ENCODE results near the gene FBXO11.
"Not testable (repeated sequence)": the region's sequence is repeated elsewhere in the genome, so short reads cannot be mapped to it uniquely, and the experiment has no call there.

FBXO11 gene

DNA sequence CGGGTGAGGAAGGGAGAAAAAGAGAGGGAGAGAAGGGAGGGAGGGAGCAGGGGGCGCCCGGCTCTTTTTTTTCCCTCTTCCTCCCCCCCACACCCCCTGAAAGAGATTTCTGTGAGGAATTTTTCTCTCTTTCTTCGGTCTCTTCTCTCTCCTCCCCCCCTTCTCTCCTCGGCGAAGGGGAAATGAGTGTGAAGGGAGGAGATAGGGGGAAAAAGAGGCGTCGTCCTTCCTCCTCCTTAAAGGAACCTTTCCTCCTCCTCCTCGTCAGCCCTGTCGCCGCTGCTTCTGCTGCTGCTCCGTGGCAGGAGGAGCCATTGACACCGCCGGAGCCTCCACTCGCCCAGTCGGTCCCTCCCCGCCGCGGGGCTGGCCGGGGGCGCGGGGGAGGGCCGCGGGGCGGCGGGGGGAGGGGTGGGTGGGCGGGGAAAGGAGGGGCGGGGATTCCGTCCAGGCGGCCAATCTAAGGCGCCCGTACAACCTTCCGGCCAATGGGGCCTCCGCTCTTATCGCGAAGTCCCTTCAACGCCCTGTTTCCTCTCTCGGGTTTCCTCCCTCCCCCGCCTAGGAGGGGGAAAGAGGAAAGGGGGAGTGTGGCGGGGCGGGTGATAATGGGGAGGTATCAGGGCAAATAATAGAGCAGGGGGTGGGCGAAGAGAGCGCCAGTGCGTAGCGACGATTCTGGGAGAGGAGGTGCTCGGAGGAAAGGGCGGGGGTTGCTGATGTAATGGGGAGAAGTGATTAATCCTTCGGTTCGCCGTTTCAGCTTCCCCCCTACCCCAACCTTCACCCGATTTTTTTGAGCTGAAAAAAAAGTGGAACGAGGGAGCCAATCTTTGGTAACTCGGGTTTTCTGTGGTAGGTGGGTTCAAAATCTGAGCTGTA lies at the start of gene FBXO11:
Gene FBXO11, minus strand, starts transcription at position 342 of the 882 bp plus-strand sequence. CDS start 778 bp downstream, outside the sequence.
- DNase-seq = peak; percentile 91 to 95

DNA sequence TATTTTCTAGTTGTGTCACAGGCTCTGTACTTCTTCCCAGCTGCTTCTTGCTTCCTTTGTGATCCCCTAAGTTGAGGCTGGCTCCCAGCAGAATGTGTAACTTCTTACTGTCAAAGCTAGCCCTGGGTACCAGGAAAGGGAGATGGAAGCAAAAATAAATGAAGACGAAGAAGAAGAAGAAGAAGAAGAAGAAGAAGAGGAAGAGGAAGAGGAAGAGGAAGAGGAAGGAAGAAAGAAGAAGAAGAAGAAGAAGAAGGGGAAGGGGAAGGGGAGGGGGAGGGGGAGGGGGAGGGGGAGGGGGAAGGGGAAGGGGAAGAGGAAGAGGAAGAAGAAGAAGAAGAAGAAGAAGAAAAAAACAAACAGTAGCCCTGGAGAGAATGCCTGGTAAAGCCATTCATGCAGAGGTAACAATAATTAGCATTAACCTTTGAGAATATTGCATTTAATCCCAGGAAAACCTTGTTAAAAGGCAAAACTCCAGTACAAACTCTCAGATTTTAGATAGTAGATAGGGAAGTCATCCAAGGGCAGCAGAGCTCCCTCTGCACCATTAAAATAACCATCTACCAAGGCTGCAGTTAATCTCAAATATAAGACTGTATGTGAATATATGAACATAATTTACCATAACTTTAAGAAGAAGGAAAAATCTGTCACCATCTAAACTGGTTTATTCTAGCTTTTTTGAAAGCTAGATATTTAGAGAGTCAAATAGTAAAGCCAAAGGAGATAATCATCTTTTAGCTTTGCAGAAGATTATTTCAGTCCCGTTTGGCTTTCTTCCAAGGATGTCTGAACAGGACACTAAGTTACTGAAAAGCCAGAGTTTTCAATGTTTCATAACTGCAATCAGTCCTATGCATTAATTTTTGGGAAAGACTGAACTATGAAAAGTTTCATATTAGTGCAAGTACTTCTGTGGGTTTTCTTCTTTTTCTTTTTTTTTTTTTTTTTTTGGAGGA lies 44.3 kb upstream of the FBXO11 start:
- DNase-seq = no peak

DNA sequence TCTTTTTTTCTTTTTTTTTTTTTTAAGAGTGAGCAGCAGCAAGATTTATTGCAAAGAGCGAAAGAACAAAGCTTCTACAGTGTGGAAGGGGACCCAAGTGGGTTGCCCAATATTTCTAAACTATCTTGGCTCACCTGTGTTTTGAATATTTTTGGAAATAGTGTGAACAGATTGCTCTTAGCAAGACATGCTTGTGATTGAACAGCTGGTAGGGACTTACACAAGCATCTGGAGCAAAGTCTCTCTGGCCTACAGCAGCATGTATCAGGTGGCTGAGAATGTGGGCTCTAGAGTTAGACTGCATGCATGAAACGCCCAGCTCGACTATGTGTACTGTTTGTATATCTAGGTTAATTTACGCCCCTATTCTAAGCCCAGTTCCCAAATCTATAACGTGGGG lies 40.3 kb upstream of the FBXO11 start:
- DNase-seq = no peak

DNA sequence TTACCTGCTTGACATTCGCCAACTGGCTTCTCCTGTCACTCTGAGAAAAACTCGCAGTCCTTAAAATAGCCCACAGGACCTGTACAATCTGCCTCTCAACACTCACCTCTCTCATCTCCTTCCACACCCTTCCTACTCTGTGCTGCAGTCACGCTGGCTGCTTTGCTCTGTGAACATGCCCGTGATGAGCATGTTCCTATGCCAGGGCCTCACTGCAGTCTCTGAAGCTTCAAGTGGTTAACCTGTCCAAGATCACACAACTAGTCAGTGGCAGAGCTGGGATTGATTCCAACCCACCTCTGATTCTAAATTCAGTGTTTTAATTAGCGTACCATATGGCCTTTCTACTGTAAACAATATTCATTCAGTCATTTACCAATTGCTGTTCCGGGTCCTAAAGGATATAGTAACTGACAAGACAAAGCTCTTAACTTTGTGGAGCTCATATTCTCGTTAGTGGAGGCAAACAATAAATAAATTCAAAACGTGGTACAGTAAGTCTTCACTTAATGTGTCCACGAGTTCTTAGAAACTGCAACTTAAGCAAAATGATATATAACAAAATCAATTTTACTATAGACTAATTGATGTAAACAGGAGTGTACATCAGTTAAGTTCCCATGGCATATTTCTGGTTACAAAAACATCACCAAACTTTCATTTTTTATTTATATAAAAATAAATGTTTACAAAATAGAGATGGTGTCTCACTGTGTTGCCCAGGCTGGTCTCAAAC lies 38.9 kb upstream of the FBXO11 start:
- no peak for DNase-seq

DNA sequence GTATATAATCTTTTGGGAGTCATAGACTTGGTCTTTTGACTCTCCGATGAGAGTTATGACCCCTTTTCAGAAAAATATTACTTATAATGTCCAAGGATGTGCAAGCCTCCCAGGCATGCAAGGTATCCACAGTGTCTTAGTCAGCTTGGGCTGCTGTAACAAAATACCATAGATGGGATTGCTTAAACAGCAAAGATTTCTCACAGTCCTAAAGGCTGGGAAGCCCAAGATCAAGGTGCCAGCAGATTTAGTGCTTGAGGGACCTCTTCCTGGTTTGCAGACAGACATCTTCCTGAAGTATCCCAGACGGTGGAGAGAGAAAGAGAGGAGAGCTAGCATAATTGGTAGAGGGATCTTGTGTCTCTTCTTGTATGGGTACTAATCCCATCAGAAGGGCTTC lies 35.6 kb upstream of the FBXO11 start:
- DNase-seq = no peak

DNA sequence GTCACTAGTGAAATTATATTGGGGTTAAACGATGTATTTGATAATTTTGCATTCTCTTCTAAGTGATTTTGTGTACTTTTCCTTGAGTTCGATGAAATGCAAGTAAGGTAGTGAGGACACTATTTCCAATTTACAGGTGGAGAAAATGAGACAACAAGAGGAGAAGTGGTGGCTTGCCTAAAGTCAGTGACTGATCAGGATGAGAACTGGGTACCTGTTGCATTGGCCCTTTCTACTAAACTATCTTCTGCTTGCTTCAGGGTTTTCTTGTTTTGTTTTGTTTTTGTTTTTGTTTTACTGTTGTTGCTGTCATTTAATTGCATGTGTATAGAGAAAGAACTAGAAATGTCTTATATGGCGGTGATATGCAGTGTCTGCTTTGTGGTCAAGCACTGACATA lies 31.4 kb upstream of the FBXO11 start:
- DNase-seq = no peak

DNA sequence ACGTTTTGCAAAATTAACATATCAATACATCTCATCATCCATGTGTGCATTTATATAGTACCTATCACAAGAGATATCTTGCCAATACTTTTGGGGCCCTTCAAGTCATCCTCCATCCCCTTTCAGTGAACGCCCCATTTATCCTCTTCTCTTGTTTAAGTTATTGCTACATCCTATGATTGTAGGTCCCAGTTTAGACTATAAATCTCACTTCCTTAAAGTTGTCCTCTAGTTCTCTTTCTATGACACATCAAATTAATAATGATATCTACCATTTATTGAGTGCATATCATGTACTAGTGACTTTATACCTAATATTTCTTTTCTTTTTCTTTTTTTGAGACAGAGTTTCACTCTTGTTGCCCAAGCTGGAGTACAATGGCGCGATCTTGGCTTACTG lies 28.8 kb upstream of the FBXO11 start:
- DNase-seq = no peak

DNA sequence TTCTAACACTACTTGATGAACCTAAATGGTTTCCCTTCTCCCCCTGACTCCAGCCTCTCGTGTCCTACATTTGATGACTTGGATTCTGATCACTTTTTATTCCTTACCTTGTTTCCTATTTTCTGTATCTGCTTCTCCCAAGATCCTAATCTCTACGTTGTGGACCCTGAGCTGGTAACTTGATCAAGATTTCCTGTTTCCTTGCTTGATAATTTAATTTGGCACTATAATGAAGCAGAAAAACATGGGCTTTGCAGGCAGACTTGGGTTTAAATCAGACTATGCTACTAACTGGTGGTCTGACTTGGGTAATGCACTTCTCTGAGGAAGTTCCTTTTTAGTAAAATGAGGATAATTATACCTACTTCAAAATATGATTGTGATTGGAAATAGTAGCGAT lies 11.7 kb upstream of the FBXO11 start:
- DNase-seq = no peak

DNA sequence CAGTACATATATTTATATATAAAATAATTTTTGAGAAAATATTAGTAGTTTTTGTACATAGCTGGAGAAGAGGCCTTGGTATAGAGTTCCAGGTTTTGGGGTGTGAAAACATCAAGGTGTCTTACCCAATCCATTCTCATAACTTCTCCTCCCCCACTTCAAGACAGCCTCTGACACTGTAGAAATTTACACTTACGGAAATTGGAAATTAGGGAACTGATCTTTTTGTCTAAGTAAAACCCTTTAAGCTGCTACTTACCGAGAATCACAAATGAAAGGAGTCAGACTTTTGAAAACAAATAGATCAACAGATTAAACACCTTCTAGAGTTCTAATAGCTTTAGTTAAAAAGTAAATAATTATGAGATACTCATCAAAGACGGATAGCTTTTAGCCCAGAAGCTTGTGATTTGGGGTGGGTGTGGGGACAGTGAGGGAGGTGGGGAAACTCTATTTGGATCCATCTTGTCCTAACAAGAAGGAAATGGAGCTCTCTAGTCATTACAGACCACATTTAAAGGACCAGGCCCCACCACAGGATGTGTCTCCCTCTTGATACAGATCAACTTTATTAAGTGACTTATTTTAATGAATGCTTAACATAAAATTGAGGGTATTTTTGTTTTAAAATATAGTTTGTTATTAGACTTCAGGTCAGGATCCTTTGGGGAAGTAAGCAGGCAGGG lies 11.1 kb upstream of the FBXO11 start:
- DNase-seq = no peak

DNA sequence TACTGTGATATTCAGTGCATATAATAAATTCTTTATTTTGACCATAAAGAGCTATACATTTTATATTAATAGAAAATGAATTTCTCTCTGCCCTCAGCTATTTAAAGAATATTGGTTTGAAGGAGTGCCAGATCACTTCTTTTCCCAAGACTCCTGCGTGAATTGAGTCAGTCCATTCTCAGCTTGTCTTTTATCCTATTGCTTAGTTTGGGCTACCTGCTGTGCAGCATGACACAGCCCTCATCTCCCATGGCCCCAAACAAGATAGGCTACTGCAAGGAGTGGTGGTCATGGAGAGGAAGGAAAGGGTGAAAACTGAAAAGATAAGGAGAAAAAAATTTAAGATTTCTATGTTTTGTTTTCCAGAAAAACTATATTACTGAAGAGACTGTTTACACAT lies 10.1 kb upstream of the FBXO11 start:
- DNase-seq = no peak

DNA sequence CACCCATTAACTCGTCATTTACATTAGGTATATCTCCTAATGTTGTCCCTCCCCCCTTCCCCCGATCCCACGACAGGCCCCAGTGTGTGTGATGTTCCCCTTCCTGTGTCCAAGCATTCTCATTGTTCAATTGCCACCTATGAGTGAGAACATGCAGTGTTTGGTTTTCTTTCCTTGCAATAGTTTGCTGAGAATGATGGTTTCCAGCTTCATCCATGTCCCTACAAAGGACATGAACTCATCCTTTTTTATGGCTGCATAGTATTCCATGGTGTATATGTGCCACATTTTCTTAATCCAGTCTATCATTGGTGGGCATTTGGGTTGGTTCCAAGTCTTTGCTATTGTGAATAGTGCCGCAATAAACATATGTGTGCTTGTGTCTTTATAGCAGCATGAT lies 4.4 kb upstream of the FBXO11 start:
- not testable (repeated sequence) for DNase-seq

DNA sequence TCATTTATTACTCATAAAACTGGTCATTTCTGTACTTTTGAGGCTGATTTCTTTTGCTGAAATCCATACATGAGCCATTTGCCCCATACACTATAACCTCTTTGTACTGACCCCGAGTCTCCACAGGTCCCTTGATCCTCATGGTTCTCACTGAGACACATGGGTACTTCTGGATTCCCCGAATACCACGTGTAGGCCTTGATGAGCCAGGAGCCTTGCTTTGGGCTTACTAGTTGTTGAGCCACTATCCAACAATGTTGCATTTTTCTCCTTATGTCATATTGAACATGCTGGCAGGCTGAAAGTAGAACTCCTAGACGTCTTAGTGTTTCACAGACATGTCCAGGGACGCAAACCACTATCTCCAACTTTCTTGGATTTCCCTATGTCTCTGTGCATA lies 2.4 kb upstream of the FBXO11 start:
- no peak for DNase-seq

DNA sequence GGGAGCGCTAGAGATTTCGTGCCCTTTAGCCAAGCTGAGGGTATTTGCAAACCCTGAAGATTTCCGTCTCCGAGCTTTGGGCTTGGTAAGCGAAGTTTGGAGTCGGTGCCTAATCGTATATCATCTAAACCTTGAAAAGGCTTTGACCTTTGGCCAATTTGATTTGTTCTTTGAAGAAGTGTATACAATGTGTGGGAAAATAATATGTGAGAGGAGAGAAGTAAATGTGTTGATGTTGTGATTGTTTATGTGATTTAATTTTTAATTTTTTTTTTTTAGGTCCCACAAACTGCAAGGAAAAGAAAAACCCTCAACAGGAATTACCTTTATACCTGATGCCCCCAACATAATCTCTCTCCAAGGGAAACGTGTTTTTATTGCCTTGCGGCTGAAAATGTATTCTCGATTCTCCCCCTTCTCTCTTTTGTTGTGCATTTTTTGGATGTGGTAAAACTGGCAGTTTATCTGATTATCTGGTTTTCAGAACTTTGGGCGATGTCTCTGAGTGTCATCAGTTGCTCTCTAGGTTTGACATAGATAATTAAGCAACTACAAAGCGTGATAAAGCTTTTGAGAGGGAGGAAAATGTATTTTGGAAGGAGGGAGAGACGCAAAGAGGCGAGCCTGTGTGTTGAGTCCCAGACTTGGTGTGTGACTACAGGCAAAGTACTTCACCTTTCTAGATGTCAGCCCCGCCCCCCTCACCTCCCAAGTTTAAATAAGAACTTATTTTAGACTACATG lies 912 bp upstream of the FBXO11 start:
- peak; percentile 35 to 39 for DNase-seq

DNA sequence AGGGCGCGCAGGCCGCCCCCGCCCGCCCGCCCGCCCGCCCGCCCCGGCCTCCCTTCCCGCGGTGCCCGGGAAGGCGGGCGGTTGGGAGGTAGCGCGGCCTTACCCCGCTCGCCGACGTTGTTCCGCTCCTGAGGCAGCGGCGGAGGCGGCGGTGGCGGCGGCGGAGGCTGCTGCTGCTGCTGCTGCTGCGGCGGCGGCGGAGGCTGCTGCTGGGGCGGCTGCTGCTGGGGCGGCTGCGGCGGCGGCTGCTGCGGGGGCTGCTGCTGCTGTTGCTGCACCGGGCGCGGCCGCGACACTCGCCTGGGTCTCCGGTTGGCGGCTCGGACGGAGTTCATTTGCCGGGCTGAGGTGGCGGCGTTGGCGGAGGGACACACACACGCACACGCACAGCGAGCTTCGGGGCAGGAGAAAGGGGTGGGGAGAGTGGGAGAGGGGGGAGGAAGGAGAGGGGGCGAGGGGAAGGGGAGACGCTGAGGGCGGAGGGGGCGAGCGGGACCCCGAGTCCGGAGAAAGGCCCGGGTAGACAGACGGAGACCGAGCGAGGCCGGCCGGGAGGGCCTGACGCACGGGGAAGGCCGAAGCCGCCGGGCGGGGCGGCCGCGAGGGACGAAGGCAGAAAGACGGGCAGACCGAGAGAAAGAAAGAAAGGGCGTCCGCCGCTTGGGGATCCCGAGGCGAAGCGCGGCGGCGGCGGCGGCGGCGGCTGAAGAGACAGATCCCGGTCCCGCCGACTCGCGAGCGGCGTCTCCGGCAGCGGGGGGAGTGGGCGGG lies 727 bp downstream of the FBXO11 start:
- peak; percentile 50 to 60 for DNase-seq

DNA sequence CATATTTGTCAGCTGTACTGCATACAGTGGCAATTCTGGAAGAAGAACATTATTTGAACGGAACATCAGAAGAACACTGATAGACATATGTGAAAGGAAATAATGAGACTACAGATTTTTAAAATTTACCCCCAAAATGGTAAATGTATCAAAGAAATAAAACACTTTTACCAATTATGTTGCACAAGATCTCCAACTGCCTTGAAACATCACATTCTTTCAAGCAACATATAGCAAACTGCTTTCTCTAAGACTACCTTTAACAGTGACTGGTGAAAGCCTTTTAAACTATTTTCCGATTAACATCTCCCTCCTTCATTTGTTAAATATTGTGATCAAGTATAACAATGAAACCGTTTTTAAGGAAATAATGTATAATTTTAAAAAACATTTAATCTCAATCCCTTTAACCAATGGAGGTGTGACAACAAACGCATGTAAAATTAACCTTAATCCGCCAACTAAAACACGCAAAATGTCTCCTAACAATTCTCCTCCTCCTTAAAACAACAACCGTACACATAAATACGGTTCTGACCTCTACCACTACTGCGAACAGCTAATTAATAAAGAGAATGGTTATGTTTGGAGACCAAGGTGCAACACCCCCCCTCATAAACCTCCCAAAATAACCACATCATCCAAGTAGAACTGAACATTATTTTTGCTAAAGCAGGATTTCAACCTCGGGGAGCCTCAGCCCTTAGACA lies 2.4 kb downstream of the FBXO11 start:
- no peak for DNase-seq

DNA sequence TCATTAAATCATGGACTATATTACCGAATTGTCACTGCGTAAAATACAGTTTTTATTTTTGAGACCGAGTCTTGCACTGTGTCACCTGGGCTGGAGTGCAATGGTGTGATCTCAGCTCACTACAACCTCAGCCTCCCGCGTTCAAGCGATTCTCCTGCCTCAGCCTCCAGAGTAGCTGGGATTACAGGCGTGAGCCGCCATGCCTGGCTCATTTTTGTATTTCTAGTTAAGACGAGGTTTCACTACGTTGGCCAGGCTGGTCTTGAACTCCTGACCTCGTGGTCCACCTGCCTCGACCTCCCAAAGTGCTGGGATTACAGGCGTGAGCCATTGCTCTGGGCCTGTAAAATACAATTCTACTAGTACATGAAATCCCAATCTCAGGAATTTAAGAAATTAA lies 4.4 kb downstream of the FBXO11 start:
- DNase-seq = not testable (repeated sequence)

DNA sequence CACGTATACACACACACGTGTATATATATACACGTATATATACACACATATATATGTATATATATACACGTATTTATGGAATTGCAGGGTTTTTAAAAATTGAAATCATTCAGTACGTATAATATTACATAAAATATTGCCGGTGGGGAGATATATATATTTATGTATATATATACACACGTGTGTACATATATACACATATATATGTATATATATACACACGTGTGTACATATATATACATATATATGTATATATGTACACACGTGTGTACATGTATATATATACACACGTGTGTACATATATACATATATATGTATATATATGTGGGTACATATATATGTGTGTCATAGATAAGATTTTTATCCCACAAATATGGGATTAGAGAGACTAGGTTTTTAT lies 5.4 kb downstream of the FBXO11 start:
- no peak for DNase-seq

DNA sequence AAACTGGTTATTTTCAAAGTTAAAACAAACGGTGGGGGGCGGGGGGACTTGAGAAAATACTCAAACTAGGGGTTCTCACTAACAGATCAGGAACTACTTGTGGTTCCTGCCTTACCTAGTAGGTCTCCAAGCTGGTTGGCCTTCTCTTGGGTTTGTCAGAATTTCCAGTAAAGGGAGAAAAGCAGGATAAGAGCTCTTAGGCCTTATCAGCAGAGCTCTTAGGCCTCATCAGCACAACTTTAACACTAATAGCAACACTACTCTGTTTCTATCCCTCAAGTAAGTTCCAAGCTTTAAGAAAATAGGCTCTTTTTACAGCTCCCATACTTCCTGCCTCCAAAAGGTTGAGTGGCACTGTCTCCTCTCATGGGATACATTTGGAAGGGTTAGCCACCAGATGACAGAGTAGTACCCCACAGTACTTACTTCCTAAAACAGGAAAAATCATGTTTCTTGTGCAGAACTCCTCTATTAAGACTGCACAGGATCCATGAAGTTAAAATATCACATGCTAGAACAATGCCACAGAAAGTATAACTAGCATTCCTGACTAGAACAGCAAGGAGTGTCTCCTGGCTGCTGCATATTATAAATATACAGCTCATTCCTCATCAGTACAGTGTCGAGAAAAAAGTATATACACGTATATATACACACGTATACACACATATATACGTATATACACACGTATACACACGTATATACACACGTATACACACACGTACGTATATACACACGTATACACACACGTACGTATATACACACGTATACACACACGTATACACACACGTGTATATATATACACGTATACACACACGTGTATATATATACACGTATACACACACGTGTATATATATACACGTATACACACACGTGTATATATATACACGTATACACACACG lies 6.1 kb downstream of the FBXO11 start:
- peak in 1 of 2 experiments; percentile 13 for DNase-seq
